Right forelimb (tissue), 1 donor: Measurements from ENCODE around the gene PCID2.
"Not testable (repeated sequence)": the region's sequence is repeated elsewhere in the genome, so short reads cannot be mapped to it uniquely, and the experiment has no call there.

Source experiments
- DNase-seq: peaks from one replicate; pipeline ENCODE4 v3.0.0-alpha.2; 2018

PCID2 gene

DNA sequence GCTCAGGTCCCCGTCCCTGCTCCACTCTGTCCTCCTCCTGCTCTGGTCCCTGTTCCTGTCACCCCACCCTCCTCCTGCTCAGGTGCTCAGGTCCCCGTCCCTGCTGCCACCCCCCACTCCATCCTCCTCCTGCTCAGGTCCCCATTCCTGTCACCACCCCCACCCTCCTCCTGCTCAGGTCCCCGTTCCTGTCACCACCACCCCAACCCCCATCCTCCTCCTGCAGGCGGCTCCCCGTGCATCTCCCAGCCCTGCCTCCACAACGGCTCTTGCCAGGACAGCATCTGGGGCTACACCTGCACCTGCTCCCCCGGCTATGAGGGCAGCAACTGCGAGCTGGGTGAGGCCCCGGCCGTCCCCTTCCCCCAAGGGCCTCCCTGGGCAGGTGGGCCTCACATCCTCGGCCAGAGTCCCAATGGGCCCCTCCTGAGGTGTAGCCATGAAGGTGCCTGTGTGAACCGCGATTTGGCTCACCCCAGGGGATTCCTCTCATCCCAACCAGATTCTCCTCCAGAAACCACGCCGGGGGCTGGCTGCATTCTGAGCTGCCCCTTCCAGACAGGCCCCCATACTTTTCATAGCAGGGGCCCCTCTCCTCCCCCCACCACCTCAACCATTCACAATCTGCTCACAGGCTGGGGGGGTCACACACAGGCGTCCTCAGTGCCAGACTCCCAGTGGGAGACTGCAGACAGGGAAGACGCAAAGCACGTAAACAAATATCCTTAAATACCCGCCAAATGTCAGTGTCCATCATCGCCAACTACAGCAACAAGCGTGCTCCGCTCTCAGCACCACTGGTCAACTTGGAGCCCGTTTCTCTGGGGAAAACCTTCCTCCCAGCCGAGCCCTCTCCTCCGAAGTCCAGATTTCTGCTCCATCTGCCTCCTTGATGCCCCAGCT is 45.4 kb downstream of the PCID2 start:
- DNase-seq, result no peak

- DNase-seq, result not testable (repeated sequence)
Observed at GRCh38 chr13:113161975-113162374, 46.5 kb downstream of the PCID2 start.

DNA sequence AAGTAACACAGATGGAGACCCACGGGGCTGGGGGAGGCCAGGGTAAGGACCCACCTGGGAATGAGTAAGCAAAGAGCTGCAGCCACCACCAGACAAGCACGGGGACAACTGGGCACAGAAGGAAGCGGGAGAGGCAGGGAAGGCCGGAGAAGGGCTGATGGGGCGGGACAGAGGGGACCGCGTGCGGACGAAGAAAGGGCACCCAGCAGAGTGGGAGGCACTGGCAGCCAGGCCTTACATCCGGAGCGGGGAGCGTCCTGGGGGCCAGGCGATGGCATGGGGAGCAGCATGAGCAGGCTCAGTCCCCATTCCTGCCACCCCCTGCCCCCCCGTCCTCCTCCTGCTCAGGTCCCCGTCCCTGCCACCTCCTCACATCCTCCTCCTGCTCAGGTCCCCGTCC is 47.0 kb downstream of the PCID2 start:
- no peak for DNase-seq

GRCh38 chr13:113160983-113161382 is 47.5 kb downstream of the PCID2 start:
- DNase-seq, result no peak

GRCh38 chr13:113159701-113160100 is 48.8 kb downstream of the PCID2 start:
- no peak for DNase-seq

GRCh38 chr13:113158946-113159345 is 49.5 kb downstream of the PCID2 start:
- no peak for DNase-seq

DNA sequence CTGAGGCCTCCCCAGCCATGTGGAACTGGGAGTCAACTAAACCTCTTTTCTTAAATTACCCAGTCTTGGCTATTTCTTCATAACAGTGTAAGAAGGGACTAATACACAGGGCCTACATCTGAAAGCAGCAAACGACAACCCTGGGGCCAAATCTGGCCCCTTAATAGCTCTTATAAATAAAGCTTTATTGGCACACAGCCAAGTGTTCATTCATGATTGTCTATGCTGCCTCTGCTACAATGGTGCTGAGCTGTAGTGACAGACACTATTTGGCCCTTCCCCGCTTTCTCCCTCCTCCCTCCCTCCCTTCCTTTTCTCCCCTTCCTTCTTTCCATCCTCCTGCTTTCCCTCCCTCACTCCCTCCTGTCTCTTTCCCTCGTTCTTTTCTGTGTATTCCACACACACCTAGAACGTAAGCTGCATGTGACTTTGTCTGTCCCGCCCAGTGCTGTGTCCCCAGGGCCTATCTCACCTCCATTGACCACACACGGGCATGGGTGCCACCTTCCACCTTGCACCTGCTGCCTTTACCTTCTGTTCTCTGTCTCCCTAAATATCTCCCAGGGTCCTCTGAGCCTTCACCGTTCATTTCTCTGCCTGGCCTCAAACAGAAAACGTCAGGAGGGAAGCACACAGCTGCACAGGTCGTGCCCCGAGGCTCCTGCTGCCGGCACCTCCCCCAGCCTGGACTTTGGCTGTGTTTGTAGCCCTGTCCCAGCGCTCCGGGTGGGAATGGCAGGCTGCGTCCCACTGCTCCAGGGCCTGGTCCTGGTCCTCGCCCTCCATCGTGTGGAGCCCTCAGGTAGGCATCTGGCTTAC is 50.3 kb downstream of the PCID2 start, which contains the start of gene PROZ:
Gene PROZ, plus strand, starts transcription at position 720 of the 819 bp plus-strand sequence. Its CDS starts 13 bp downstream, at position 733.
- DNase-seq, result no peak

GRCh38 chr13:113157206-113157928 is 51.1 kb downstream of the PCID2 start:
- DNase-seq, result no peak

DNA sequence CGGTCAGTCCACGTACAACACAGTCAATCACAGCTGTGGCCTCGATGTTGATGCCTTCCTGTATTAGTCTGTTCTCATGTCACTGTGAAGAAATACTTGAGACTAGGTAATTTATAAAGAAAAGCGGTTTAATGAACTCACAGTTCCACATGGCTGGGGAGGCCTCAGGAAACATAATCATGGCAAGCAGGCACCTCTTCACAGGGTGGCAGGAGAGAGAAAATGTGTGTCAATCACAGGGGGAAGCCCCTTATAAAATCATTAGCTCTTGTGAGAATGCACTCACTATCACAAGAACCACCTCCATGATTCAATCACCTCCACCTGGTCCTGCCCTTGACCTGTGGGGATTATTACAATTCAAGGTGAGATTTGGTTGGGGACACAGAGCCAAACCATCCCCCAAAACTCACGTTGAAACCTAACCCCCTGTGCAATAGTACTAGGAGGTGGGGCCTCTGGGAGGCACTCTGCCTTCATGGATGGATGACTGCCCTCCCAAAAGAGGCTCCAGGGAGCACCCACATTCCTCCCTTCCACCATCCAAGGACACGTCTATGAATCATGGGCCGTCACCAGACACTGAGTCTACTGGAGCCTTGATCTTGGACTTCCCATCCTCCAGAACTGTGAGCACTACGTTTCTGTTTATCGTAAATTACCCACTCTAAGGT is 52.4 kb downstream of the PCID2 start:
- no peak for DNase-seq

- no peak for DNase-seq
Observed at GRCh38 chr13:113155201-113155600, 53.3 kb downstream of the PCID2 start.

DNA sequence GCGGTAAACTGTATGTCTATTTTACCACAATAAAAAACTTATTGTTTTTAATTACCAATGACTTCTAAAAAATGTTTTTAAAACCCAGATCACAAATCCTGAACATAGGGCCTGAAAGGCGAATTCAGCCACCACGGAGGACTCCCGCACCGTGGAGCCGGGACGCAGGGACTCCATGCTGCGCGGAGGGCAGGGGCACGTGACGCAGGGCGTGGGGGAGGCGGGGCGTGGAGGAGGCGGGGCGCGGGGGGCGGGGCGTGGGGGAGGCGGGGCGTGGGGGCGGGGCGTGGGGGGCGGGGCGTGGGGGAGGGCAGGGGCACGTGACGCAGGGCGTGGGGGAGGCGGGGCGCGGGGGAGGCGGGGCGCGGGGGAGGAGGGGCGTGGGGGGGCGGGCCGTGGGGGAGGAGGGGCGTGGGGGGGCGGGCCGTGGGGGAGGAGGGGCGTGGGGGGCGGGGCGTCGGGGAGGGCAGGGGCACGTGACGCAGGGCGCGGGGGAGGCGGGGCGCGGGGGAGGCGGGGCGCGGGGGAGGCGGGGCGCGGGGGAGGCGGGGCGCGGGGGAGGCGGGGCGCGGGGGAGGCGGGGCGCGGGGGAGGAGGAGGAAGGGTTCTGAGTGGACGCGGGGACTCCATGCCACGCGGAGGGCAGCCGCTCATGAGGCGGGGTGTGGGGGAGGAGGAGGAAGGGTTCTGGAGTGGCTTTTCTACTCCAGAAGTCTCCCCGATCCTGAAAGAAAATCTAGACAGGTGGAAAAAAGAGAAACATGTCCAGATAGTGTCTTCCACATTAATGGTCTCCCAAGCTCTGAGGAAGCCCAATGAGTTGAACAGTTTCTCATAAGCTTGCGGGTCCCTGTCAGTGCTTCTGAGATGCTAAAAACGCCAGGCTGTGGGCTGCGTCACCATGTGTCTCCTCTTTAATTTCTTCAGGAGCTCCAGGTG is 54.4 kb downstream of the PCID2 start:
- DNase-seq, result peak; percentile 82

GRCh38 chr13:113152984-113153809 is 55.3 kb downstream of the PCID2 start:
- DNase-seq, result peak; percentile 71

- no peak for DNase-seq
Observed at GRCh38 chr13:113152691-113152983, 55.8 kb downstream of the PCID2 start.

DNA sequence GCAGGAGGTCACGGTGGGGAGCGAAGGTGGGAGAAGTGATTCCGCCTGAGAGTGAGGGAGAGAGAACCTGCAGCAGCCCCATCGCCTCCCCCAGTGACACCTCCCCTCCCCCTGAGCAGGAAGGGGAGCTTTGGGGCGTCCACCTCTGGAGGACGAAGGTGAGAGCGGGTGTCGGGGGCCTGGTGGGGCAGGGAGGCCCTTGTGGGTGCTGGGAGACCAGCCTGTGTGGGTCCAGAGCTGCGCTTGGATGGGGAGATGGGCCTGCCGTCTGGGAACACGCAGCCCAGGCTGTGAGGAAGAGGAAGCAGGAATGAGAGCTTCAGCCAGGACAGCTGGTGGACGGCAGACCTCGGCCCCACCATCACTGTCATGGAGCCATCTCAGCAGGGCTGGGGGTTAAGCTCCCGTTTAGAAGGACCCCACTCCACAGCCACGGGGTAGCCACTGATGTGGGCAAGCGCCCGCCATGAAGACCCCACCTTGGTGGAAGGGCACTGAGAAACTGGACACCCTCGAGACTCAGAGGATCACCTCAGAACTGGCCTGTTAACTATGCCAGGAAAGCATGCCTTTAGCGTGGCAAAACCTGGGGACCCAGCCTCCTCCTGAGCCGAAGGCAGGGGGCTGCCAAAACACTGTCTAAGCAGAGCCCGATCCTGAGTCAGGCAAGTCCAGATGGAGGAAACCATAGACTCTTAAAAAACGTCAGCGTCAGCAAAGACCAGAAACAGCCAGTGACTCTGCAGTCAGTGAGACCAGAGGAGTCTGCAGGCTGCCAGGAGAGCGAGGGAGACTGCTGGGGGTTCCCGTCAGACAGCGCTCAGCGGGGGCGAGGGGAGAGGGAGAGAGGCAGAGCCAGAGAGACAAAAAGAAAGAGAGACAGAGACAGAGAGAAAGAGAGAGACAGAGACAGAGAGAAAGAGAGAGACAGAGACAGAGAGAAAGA is 56.5 kb downstream of the PCID2 start:
- no peak for DNase-seq

- DNase-seq, result no peak
Observed at GRCh38 chr13:113150550-113151365, 57.7 kb downstream of the PCID2 start.

DNA sequence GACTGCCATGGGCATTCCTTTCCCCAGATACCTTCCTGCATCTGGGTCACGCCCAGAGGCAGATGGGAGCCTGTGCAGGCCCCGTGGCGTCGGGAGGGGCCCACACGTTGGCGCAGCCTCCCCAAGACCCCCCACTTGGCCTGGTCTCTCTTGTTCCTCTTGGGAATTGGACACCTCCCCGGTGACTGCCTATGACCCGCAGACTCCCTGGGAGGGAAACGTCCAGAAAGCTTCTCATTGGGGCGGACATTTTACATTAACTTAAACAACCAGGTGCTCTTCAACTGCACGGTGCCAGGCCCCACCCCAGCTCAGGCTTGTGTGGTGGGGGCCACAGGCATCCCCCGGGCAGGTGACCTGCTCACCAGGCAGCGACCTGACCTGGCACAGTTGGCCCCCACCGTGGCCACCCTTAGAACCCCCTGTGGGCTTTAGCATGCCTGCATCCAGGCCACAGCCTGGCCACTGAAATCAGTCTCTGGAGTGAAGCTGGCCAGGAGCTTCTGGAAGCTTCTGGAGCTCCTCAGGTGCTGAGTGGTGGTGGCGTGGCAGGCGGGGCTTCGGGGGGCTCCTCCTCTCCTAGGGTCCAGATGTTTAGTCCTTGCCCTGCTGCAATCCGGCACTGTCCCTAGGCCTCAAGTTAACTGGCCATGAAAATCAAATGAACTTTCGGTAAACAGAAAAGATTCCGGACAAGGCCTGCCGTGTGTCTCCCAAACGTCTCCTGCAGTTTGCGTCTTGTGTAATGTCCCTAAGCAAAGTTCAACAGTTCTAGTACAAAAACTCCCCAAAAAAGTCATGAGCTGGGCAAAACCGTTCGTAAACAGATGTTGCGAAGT is 58.5 kb downstream of the PCID2 start:
- DNase-seq, result no peak

- DNase-seq, result no peak
Observed at GRCh38 chr13:113148940-113149503, 59.4 kb downstream of the PCID2 start.
